Measurements from ENCODE around the gene ALDH3B2.
"Not testable (repeated sequence)": the region's sequence is repeated elsewhere in the genome, so short reads cannot be mapped to it uniquely, and the experiment has no call there.

Gene ALDH3B2, protein sequence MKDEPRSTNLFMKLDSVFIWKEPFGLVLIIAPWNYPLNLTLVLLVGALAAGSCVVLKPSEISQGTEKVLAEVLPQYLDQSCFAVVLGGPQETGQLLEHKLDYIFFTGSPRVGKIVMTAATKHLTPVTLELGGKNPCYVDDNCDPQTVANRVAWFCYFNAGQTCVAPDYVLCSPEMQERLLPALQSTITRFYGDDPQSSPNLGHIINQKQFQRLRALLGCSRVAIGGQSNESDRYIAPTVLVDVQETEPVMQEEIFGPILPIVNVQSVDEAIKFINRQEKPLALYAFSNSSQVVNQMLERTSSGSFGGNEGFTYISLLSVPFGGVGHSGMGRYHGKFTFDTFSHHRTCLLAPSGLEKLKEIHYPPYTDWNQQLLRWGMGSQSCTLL

DNA sequence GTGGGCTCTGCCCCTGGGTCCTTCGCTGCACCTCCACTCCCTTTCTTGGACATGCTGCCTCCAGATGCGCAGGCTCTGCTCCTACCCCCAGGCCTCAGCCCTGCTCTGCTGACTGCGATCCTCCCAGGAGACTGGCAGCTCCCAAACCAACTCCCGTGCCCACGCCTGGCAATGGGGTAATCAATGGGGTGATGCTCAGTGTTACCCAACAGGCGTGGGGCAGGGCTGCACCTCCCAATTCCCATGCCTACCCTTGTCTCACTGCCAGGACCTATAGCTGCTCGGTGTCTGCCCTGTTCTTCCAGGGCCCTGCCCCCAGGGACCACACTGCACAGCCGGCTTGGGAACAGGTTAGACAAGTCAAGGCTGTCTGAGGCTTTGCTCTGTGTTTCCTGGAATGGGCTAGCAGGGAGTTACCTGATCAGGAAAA, at the start of gene ALDH3B2:
Gene ALDH3B2, minus strand, starts transcription at position 182 of the 430 bp plus-strand sequence. CDS start 7,688 bp downstream, outside the sequence.
- no peak for DNase-seq

DNA sequence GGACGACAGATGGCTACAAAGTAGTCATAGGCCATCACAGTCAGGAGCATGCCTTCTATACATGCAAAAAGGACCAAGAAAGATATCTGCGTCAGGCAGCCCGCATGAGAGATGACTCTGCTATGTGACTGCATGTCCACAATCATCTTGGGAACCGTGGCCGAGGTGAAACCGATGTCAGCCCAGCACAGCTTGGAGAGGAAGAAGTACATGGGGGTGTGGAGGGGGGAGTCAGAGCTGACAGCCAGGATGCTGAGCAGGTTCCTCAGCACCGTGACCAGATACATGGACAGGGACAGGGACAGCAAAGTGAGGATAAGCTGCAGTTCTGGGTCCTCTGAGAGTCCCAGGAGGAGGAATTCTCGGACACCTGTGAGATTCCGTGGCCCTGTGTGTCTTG, 48.6 kb upstream of the ALDH3B2 start:
- not testable (repeated sequence) for DNase-seq

DNA sequence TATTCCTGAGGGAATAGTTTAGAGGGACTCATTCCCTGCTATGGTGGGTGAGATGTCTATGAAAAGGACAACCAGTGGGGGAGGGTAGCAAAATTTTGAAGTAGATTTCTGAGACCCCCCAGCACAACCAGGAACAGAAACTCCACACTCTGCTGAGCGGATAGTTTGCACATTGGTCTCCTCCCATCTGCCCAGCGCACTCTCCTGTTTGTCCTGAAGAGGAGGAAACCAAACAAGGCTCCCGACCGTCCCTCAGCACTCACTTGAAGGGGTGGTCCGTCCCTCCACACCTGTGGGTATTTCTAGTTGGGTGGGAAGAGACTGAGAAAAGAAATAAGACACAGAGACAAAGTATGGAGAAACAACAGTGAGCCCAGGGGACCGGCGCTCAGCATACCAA, 41.8 kb upstream of the ALDH3B2 start:
- DNase-seq, result not testable (repeated sequence)

DNA sequence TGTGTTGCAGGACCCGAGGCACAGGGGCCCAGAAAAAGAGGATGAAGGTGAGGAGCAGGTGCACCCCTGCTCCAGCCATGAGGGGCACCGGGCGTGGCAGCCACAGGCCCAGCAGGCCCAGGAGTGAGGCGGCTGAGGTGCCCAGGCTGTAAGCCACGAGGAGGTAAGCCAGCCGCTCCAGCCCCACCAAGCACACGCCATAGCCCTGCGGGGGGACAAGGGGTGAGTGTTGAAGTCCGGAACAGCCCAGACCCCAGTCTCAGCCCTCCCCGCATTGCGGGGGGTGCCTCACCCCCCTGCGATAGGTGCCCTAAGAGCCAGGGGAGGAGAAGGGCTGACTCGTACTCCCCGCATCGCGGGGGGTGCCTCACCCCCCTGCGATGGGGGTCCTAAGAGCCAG, 41.4 kb upstream of the ALDH3B2 start:
- not testable (repeated sequence) for DNase-seq

DNA sequence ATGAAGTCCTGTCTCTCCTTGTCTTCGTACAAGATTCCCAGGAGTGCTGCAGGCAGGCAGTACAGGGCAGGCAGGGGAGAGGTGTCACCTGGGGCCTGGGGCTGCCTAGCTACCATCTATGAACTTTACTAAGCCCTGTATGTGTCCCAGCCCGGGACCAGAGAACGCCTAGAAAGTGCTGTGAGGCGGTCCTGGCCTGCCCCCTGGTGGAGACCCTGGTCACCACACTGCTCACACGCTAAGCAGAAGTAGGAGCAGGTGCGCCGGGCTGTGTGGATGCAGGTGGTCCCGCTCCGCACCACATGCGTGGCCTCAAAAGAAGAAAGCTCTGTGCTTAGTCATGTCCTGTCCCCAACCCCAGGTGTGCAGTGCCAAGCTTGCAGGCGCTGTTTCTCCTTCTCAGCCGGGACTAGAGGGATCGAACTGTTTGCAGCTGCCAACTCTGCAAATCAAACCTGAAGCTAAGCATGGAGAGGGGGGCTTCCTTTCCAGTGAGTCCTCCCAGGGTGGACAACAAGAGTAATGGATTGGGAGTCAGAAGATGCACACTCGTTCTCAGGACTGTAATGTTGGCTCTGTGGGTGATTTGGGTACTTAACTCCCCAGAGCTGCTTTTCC, 39.6 kb upstream of the ALDH3B2 start:
- not testable (repeated sequence) for DNase-seq

DNA sequence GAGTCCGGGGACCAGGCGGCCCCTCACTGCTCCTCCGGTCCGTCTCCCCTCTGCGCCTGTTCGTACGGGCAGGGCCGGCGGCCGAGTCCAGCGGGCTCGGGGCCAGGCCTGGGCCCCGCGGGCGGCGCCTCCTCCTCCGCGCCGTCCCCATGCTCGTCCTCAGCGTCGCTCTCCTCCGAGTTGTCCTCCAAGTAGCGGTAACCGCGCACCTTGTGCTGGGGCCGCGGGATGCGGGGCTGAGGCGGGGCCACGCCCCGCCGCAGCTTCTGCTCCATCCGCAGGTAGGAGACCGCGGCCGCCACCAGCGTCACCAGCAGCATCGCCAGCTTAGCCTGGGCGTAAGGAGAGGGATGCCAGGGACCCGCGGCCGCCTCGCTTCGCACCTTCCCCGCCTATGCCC, 37.3 kb upstream of the ALDH3B2 start:
- DNase-seq, result not testable (repeated sequence)

DNA sequence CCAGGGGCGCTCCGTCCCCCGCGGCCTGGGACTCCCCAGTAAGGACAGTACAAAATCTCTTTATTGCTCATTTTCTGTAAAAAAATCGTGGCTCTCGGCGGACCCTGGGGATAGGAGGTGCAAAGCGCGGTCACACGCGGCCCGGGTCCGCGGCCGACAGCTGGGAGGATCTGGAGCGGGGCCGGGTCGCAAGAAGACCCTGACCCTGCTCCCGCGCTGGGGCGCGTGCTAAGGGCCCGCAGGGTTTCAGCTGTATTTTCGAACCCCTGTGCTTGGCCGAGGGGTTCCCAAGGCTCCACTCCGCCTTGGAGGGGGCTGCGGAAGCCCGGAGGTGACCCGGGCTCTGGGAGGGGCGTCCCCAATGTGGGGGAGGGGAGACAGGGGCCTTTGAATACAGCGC, 36.8 kb upstream of the ALDH3B2 start:
- not testable (repeated sequence) for DNase-seq

DNA sequence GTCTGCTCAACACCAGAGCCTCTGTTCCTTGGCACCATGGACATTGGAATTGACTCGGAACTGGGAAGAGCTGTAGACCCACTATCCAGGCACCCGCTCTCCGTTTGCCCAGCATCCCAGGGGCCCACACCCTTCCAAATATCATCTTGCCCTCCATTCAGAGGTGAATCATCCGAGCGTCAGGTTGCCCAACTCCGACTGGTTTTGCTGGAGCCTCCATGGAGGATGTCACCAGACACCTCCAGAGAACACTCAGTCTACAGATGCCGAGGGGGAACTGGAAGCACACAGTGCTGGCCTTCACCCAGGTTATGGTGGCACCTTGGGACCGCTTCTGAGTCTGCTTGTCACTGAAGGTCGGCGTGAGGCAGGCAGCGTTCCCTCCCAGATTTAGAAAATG, 35.4 kb upstream of the ALDH3B2 start:
- DNase-seq, result not testable (repeated sequence)

DNA sequence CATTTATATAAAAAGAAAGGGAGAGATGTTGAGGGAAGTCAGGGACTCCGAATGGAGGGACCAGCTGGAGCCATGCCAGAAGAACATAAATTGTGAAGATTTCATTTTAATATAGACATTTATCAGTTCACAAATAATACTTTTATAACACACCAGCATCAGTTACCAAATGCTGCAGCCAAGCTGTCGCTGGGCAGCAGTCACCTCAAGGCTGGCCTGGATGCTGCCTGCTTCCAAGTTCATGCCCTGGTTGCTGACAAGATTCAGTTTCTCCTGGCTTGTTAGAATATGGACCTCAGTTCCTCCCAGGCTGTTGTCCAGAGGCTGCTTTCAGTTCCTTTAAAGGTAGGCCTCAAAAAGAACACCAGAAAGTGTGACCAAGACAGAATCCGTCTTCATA, 30.8 kb upstream of the ALDH3B2 start:
- DNase-seq, result no peak

DNA sequence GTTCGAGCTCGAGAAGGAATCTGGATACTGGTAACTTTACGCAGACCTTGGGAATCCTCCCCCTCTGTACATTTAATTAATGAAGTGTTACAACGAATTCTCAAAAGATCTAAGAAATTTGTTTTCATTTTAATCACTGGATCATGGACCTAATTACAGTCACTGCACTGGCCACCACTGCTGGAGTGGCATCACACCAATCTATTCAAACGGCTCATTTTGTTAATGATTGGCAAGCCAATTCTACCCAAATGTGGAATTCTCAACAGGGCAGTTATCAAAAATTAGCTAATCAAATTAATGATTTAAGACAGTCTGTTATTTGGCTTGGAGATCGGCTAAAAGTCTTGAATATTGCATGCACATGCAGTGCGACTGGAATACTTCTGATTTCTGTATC, 30.1 kb upstream of the ALDH3B2 start:
- no peak for DNase-seq

DNA sequence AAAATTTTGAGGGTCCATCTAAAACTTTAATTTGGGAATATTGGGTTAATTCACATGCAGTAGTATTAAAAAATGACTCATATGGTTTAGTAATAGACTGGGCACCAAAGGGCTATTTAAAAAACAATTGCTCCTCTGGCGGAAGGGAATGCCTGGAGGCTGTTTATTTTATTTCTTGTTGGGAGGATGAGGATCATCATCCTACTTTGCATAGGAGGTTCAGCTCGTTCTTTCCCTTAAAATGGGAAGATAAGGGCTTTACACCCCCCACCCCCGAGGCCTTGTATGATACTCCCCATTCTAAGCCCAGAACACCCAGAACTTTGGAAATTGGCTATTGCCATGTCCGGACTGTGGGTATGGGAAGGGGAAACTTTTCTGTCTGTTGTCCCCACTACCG, 29.3 kb upstream of the ALDH3B2 start:
- not testable (repeated sequence) for DNase-seq

DNA sequence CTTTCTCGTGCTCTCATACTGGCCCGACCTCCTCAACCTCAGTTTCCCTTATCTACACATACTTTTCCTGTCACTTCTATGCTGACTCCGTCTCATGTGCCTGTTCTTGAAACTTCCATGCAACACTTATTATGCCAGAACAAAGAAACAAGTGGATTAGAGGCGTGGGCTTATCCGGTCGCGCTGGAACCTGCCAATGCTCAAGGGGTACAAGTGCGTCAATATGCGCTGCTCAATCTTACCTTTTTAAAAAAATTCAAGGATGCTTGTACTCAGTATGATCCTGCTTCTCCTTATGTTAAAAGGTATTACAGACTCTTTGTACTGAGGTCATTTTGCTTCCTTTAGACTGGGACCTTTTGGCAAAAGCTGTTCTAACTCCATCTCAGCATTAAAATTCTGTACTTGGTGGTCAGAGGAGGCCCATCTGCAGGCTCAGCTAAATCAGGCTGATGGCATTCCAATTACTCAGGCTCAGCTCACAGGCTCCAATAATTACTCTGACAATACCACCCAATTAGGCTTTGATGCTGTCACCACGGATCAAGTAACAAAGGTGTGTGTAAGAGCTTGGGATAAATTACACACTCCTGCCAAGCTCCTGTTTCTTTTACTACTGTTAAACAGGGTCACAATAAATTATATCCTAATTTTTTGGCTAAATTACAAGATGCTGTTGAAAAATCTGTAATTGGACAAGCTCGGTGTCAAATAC, 26.3 kb upstream of the ALDH3B2 start:
- DNase-seq, result no peak

DNA sequence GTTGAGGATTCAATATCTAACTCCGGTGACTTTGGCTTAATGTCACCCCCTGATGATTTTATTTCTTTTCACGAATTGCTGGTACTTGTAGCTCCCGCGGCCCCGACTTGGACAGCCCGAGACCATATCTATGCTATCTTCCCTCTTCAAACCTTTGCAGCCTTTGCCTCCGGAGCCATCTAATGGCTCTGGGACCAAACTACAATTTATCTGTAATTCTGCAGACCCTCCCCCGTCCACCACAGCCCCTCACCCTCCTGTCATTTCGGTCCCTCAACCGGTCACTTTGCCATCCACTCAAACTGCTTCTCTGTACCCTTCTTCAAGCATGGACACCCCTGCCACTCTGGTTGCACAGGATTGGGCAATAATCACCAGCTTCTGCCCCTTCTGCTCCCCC, 25.7 kb upstream of the ALDH3B2 start:
- DNase-seq, result no peak

DNA sequence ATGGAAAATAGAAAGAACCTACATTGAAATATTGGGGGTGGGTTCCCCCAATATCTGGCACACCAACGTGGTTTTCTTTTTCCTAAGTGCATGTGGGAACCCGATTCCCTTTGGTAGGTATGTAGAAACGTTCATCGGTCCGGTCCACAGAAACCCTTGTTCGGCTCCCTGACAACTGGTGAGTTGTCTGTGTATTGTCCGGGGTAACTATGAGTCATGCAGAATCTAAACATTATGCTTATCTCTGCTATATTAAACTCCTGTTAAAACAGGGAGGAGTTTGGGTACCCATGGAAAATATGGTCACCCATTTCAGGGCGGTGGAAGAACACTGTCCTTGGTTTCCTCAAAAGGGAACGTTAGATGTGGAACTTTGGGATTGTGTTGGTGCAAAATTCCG, 25.1 kb upstream of the ALDH3B2 start:
- DNase-seq, result no peak

DNA sequence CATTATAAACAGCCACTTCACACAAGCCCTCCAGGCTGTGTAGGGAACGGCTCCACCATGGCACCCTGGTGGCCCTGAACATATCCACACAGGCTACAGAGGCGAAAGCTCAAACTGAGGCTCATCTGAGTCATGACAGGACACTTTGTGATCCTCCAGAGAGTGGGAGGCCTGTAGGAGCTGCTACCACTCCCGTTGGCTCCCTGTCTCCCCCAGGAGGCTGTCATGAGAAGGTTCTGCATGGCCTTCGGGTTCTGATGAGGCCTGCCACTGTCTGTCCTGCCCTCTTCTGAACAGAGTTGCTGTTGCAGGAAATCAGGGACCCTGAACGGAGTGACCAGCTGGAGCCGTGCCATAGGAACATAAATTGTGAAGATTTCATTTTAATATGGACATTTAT, 23.8 kb upstream of the ALDH3B2 start:
- no peak for DNase-seq

DNA sequence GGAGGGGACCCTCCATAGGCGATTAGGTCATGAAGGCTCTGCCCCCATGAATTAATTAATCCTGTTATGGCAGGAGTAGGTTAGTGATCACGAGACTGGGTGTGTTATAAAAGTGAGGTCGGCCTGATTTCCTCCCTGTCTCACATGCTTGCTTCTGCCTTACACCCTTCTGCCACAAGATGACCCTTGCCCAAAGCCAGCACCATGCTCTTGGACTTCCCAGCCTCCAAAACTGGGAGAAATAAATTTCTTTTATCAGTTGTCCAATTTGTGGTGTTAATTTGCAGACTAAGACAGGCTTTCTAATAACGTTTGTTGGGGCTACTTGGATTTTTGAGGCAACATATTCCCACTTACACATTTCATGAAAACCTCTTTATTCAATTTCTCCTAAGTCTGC, 23.4 kb upstream of the ALDH3B2 start:
- DNase-seq, result no peak

DNA sequence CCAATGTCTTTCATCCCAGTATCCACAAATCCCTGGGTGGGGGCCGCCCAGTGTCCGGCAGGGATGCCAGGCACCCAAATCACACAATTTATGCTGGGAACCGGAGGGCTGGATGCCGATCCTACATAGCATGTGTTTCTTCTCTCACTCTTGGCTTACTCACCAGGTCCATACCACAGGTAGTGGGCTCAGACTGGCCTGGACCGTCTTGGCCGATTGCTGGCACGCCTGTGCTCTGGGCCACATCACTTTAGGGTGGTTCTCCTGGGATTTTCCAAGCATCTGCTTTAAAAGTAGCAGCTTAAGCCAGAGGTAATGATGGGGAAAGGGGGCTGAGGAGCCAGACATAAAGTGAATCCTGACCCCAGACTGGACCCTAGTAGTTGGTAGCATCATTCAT, 22.6 kb upstream of the ALDH3B2 start:
- no peak for DNase-seq

DNA sequence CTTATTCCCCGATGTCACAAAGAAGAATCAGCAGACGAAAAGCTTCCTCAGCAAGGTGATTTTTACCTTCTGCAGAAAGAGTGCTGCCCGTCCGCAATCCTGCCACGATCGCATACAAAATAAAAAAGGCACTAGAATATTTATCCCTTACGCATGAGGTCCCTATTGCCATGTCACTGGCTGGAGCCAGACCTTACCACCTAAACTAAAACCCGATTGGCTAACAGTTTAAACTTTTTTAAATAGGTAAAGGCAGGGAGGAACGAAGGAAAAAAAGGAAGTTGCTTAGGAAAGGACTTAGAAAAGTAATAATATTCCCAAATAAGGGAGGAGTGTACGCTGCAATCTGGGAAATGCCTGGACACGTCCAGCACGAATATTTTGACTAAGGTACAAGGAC, 21.2 kb upstream of the ALDH3B2 start:
- DNase-seq, result no peak

DNA sequence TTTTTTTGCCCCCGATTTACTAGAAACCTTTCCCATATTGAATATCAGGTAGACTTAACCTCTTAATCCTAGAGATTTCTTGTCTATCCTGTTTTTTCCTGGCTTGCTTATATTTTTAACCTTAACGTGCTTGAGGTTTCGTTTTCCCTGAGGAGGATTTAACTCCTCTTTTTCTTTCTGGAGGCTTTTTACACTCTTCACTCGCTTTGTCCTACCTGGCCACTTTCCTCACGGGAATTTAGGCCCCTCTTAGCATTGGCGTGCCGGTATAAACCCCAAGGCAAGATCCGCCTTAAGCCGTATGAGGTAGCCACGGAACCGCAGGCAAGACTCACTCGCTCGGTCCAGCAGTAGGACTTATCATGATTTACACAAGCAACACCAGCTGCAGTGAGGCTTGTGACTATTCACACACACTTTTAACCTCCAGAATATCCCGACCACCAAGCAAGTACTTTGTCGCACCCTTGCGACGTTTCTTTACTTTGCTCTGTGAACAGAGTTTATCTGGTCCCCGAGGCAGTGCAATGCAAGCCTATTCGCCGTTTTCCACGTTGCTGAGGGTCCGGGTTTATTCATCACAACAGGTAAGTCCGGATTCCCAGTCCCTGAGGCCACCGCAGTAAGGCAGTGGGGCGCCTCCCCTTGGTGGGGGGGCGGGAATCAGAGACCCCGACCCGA, 20.6 kb upstream of the ALDH3B2 start:
- no peak for DNase-seq

DNA sequence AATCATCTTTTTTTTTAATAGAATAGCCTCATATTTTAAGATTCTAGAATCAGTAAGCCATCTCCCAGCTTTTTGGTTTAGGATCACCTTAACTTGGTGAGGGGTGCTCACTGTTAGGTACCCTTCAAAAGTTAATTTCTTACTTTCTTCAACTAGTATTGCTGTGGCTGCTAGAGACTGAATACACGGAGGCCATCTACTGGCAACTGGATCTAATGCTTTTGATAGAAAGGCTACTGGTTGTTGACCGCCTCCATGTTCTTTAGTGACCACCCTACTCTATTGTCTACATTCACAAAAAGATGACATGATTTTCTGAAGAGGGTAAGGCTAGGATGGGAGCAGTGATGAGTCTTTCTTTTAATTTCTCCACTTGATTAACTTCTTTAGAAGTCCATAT, 16.7 kb upstream of the ALDH3B2 start:
- DNase-seq, result no peak

DNA sequence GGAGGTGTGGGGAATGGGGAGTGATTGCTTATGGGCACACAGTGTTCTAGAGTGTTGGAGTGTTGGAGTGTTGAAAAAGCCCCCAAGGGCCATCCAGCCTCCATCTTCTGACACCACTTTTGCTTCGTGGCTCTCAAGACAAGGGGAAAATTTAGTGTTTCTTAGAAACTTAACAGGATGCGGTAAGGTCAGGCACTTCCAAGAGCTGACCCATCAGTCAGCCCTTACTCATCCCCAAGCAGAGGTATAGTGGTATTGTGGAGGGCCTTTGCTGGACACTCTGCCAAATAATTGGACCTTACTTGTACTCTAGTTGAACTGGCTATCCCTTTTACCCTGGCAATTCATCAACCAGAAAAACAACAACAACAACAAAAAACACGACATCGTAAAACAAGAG, 14.8 kb upstream of the ALDH3B2 start:
- DNase-seq, result no peak

DNA sequence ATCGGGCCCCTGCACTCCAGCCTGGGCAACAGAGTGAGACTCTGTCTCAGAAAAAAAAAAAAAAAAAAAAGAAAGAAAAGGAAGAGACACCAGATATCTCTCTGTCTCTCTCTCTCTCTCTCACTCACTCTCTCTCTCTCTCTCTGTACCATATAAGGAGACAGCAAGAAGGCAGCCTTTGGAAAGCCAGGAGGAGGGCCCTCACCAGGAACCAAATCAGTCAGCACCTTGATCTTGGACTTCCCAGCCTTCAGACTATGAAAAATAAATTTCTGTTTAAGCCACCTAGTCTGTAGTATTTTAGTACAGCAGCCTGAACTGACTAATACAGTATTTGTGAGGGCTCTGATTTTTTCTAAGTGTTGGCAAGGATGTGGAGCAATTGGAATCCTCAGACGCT, 13.6 kb upstream of the ALDH3B2 start:
- DNase-seq, result no peak

DNA sequence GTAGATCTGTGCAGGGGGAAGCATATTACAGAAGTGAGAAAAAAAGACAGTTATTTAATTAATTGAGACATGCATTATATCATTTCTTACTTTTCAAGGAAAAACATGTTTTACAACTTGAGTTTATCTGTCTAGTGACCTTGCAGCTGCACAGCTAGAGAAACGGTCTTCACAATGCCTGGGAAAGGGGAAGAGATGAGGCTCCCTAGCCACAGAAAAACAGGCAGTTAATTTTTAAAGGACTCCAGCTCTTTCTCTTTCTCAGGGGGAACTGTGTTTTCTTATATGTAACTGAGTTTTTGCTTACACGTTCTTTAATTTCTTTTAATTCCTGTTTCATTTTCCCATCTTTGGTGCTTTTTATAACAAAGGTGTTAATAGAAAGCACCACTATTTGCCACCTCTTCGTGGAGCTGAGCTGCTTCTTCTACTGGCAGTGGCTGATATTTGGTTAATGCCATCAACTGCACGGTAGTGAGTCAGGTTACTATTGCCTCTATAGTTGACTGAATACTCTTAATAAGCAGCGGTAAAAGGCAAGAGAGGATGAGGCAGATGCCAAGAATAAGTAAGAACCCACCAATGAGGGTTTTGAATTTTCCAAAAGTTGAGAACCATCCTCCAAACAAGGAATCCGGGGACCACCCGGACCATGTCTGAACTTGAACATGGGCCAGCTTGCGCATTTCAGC, 11.4 kb upstream of the ALDH3B2 start:
- not testable (repeated sequence) for DNase-seq
